GM19035 (cell line): ENCODE measurements around the gene VAV3.
"Not testable (repeated sequence)": the region's sequence is repeated elsewhere in the genome, so short reads cannot be mapped to it uniquely, and the experiment has no call there.

Experiments
- ATAC-seq: cut with Tn5 transposase; IDR thresholded peaks from one replicate; pipeline ENCODE4 v1.9.1; 2021; ENCODE audit not compliant: unreplicated experiment

VAV3 gene

DNA sequence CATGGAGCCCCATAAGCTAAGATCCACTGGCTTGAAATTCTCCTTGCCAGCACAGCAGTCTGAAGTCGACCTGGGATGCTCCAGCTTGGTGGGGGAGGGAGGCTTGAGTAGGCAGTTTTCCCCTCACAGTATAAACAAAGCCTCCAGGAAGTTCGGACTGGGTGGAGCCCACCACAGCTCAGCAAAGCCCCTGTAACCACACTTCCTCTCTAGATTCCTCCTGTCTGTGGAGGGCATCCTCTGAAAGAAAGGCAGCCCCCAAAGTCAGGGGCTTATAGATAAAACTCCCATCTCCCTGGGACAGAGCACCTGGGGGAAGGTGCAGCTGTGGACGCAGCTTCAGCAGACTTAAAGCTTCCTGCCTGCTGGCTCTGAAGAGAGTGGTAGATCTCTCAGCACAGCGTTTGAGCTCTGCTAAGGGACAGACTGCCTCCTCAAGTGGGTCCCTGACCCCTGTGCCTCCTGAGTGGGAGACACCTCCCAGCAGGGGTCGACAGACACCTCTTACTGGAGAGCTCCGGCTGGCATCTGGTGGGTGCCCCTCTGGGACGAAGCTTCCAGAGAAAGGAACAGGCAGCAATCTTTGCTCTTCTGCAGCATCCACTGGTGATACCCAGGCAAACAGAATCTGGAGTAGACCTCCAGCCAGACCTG lies 120.3 kb downstream of the VAV3 start:
- ATAC-seq = not testable (repeated sequence)

DNA sequence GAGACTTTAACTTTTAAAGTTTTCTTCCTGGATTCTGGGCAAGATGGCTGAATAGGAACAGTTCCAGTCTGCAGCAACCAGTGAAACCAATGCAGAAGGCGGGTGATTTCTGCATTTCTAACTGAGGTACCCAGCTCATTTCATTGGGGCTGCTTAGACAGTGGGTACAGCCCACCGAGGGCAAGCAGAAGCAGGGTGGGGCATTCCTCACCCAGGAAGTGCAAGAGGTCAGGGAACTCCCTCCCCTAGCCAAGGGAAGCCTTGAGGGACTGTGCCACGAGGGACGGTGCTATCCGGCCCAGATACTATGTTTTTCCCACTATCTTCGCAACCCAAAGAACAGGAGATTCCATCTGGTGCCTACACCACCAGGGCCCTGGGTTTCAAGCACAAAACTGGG lies 121.0 kb downstream of the VAV3 start:
- no peak for ATAC-seq

DNA sequence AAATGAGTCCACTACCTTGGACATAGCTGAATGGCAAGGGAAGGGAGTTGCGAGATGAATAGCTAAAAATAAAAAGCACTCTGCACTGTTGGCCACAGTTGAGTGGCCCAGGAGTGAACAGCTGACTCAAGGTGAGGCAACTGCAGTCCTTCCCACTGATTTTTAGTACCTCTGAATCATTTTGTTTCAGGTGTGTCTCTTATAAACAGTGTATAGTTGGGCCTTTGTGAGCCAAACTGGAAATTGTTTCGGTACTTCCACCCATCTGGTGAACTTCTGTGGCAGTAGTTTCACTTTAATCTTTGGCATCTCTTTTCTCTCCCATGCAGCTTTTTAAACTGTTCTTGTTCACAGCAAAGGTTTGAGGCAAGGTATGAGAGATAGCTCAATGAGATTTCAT lies 122.7 kb downstream of the VAV3 start:
- ATAC-seq = no peak

DNA sequence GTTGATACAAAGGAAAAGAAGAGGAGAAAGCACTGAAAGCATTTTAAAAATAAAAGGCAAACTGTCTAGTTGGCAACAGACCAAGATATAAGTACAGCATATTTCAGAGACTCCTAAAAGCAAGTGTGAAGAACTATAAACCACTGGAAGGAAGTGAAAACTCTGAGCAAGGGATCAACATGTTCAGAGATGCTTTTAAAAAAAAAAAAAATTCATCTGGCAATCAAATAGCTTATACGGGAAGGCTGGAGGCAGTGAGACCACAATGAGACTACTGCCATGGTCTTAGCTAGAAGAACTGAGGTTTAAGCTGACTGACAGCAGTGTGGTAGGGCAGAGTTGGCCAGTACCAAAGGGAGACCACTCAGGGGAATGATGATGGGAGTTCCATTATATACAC lies 124.3 kb downstream of the VAV3 start:
- ATAC-seq = no peak

DNA sequence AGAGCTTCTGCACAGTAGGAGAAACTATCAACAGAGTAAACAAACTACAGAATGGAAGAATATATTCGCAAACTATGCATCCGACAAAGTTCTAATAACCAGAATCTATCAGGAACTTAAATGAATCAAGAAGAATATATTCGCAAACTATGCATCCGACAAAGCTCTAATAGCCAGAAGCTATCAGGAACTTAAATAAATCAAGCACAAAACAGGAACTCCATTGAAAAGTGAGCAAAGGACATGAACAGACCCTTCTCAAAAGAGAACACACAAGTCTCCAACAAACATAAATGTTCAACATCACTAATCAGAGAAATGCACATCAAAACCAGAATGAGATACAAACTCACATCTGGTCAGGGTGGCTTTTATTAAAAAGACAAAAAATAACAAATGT lies 126.9 kb downstream of the VAV3 start:
- no peak for ATAC-seq

DNA sequence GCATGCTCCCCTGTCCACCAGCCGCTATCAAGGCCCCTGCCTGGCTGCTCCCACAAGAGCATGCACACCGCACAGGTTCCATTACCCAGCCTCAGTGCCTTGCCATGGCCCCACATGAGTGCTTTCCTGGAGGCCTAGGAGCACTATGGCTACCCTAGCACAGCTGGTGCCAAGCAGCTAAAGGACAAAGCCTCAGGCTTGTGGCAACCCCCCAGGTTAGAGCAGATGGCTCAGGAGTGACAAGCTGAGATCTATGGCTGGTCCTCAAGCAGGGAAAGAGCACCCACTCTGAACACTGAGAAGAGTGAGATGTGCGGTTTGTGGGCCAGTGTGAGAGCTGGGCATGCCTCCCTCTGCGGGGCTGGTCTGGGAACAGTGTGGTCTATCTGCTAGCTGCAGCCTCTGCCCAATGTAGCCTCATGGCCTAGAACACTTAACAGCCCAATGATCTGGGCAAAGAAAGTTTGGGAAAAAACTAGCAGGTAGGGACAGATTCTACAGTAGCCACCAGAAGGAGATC lies 129.8 kb downstream of the VAV3 start:
- no peak for ATAC-seq

DNA sequence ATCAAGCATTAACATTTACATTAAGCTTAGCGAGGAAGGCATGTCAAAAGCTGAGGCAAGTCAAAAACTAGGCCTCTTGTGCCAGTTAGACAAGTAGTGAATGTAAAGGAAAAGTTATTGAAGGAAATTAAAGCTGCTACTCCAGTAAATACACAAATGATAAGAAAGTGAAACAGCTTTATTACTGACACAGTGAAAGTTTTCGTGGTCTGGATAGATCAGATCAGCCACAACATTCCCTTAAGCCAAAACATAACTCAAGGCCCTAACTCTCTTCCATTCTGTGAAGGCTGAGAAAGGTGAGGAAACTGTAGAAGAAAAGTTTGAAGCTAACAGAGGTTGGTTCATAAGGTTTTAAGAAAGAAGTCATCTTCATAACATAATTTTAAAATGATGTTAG lies 131.9 kb downstream of the VAV3 start:
- no peak for ATAC-seq

DNA sequence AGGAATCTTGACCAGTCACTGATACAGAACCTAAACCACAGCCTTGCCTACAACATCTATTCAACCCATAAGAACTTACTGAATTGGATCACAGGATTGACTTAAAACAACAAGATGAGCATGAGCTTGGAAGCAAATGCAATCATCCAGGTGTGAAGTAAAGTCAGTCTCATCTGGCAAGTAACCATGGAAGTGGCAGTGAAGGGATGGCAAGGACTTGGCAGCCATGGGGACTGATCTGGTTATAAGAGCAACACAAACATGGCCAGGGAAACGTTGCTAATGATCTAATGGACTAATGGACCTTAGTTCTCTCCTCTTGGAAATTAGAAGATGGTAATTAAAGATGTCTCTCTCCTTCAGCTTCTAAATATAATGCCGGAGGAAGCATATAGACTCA lies 133.1 kb downstream of the VAV3 start:
- no peak for ATAC-seq

DNA sequence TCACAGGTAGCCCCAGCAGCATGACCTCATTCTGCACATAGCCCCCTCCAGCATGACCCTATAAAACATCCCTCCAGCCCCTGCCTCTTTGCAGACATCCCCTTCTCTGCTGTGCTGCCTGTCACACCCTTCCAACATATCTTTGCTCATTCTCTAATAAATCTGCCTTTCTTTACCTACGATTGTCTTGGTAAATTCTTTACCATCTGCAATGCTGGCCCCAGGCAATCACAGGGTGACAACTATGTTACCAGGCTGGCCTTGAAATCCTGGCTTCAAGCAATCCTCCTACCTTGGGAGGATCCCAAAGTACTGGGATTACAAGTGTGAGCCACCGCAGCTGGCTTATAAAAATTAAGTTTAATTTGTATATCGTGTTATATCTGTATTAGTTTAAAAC lies 134.5 kb downstream of the VAV3 start:
- ATAC-seq = no peak

DNA sequence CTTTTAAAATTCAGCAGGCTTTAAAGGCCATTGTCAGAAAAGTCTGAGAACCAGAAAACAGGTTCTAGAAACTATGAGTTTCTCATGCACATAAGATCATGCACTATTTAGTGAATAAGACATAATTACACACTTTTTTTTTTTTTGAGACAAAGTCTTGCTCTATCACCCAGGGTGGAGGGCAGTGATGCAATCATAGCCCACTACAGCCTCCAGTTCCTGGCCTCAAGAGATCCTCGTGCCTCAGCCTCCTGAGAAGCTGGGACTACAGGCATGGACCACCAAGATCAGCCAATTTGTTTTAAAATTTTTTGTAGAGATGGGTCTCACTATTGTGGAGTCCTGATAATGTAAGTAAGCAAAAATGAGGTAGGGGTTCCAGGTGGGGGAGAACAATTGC lies 134.9 kb downstream of the VAV3 start:
- no peak for ATAC-seq

DNA sequence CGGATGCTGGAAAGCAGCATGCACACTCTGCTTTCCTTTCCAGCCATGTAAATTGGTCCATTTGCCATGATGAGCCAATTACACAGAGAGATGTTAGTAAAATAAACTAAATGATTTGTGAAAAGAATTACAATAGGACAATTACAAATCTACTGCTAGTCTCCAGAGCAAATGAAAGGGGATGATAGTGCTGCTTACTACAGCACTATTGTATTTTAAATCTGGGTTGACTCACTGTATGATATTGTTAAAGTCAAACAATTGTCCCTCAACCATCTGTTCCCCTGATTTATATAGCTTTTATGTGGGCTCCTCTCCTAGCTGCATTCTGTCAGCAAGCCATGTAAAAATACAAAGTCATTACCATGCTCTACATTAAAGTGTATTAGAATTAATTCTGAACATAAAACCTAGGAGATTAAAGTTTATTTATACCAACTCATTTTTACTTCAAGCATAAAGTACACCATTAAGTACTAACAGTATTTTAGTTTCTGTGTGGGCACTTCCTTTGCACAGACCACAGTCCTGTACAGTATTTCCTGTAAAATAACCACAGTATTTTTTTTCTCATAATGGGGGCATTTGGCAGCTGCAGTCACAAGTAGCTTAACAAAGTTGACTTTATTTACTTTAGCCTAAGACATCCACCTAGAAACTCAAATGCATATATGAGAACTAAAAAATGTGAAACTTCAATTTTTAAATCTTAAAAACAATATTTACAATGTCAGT lies 135.8 kb downstream of the VAV3 start:
- no peak for ATAC-seq

DNA sequence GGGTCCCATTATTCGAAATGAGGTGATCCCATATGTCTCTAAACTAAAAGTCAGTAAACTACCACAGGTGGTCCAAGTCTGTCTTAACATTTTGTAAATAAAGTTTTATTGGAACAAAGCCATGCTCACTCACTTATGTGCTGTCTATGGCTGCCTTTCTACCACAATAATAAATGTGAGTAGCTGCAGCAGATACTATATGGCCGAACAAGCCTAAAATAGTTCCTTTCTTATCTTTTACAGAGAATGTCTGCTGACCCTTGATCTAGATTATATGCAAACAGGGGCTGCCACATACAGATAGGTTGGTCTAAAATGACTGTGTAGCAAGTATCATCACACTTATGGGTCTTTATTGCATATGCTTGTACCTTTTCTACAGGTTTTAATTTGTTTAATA lies 140.0 kb downstream of the VAV3 start:
- ATAC-seq = no peak

DNA sequence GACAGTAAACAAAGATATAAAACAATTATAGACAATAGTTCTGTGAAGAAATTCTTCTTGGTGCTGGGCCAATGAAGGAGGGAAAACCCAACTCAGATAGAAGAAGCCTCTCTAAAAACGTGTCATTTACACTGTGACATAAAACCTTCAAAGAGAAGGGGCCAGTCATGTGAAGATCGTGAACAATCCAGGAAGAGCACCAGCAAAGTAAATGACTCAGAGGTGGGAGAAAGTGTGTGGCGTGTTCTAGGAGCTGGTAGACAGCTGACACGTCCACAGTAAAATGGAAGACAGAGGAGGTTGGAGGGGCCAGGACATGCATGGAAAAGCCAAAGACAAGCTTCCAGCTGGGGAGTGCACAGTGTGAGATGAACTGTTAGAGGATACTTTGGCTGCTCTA lies 143.6 kb downstream of the VAV3 start:
- no peak for ATAC-seq

DNA sequence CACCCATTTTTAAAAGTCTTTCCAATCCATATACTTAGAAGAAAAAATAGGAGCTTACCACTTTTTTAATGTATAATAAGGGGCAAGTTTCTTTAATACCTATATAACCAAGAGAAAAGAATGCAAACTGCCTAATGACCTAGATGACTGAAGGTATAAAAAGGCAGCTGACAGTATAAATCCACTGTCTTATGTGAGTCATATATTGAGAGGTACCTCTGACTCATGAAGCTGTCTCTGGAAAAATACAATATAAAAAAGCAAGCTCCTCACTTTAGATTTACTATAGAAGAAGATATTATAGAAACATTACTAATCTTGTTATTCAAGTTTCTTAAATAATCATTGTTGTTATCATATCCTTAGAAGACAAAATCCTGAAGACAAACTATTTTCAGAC lies 144.2 kb downstream of the VAV3 start:
- ATAC-seq = no peak

DNA sequence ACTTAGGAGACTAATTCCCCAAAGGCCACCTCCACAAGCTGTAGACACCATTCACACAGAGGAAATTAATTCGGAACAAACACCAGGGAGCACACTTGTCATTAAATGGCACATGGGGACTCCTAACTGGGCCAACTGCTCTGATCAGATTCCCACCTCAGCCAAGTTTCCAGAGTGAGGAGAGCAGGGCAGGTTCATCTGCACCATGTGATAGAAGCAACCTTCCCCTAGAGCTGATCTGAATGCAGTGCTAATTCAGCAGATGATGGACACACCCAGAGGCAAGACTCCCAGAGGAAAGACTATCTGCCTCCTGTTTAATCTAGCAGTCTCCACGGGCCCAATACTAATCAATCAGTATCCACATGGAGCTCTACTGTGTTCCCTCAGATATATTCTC lies 147.0 kb downstream of the VAV3 start:
- ATAC-seq = no peak

DNA sequence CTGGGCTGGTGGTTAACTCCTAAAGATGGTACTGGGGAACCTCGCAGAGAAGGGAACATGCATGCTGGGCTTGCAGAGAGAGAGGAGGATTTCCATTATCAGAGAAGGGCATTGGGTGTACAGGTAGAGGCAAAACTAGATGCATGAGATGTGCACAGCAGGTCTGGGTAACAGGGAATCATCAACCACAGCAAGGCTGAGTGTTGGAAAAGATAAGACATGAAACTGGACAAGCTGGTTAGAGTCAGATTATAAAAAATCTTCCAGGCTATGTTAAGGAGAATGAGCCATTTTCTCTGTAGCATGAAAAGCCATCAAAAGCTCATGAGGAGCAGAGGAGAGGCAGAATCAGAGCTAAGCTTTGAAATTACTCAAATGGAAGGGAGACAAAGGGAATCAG lies 147.8 kb downstream of the VAV3 start:
- ATAC-seq = no peak

DNA sequence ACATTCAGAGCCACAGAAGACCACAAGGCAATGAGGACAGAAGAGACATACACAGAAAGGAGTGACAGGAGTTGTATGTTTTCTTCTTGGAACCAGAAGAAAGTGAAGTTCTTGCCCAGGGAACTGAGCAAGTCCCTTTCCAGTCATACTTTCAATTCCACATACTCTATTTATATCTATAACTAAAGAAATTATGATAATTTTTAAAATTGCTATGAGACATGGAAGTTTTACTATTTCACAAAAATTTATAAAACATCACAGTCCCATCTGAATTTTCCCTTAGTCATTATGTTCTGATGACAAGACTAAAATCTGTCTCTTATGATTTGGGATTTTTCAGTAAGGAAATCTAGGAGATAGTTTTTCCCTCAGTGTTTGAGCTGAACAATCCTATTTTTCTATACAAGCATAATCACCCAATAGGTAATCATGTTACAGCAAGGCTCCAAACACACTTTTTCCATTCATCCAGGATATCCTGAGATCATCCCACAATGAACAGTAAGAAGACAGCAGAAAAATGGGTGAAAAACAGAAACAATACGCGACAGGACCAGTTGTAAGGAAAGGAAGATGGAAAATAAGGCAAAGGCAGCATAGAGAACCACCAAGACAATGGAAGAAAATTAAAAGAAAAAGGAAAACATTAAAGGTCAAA lies 154.6 kb downstream of the VAV3 start:
- no peak for ATAC-seq

DNA sequence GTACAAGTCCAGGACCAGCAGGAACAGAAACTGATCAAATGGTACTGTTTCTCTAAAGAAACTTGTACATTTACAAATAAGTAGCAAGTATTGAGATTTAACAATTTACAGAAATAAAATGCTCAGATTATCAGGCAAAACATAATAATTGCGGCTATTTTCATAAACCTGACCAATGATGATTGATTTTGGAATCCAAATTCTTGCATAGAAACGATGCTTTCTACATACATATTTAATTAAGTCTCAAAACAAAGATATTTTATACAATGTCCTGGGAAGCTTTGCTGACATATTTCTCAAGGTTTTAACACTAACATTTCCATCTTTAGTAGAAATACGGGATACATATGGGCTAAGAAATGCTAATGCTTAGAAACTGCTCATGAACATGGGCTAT lies 157.1 kb downstream of the VAV3 start:
- no peak for ATAC-seq

DNA sequence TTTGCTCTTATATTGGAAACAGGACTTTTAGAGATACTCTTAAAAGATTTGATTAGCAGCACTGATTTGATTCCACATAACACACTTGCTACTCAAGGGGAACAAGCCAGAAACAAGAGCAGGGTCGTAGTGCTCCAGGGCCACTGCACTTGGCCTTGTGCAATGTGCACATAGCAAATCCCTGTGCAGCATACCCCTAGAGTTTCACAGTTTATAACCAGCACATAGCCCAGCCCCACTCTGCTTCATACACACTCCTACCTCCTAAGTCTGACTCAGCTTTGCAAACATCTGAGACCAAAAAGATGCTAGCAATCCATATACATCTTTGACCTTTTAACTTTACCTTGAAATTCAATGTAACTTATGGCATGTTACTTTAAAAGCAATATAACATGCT lies 157.6 kb downstream of the VAV3 start:
- no peak for ATAC-seq

DNA sequence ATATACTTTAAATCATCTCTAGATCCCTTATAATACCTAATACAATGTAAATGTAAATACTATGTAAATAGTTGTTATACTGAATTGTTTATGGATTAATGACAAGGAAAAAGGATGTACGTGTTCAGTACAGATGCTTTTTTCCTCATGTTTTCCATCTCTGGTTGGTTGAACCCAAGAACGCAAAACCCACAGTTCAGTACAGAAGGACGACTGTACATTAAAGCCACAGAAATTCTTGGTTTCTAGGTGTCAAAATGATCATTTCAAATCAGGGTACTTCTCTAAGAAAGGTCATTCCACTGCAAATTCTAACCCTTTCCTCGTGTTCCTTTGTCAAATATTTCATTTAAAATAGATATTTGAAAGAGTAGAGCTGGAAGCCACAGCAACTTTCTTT lies 158.1 kb downstream of the VAV3 start:
- ATAC-seq = no peak

DNA sequence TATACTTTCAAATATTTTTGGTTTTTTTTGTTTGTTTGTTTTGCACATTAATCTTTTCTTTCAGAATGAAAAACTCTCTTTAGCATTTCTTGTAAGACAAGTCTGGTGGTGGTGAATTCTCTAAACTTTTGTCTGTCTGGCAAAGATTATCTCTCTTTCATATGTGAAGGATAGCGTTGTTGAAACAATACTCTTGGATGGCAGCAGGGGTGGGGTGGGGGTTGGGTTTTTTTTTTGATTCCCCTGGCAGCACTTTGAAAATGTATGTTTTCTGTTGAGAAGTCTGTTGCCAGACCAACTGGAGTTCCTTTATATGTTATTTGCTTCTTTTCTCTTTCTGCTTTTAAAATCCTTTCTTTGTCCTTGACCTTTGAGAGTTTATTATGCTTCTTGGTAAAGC lies 160.2 kb downstream of the VAV3 start:
- ATAC-seq = no peak

DNA sequence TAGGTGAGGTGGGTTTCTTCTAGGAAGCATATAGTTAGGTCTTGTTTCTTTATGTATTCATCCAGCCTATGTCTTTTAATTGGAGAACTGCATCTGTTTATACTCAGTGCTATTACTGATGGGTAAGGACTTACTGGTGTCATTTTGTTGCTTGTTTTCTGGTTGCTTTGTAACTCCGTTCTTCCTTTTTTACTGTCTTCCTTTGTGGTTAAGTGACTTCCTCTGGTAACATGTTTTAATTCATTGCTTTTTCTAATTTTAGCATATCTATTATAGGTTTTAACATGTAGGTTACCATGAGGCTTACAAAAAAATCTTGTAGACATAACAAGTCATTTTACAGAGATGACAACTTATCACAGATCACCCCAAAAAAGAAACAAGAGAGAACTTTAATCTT lies 160.8 kb downstream of the VAV3 start:
- no peak for ATAC-seq
